ENCODE data around the gene KPNA1.

GRCh38 chr3:122457706-122458105 is 57.0 kb downstream of the KPNA1 start:
- TF ChIP-seq CTCF (IDR thresholded peaks at IDR 0.05) (no peak), POLR2A (IDR thresholded peaks at IDR 0.05) (no peak)
